Hepatocyte (in vitro differentiated cells): ENCODE data around the gene UNC5A. TPM values are rescaled to one million over a fixed set of nuclear protein-coding genes. Genes with fewer than 3 reads are reported as not detected.

ENCODE experiments used
- DNase-seq: peaks from one replicate; pipeline ENCODE4 v3.0.0-alpha.2; 2016; ENCODE audit warnings: low spot score
- H2AFZ ChIP-seq: fragments of 200-600 bp; sonication (generic); 2 replicates; pipeline ENCODE4 v1.6.0; 2016; ENCODE audit warnings: antibody characterized with exemption, mild to moderate bottlenecking
- H3K27ac ChIP-seq: fragments of 200-600 bp; sonication (generic); 2 replicates; pipeline ENCODE4 v1.5.1; 2016; ENCODE audit warnings: mild to moderate bottlenecking
- H3K27me3 ChIP-seq: fragments of 200-600 bp; sonication (generic); 2 replicates; pipeline ENCODE4 v1.6.1; 2016
- H3K36me3 ChIP-seq: fragments of 200-600 bp; sonication (generic); replicated peaks from 2 replicates; pipeline ENCODE4 v1.5.1; 2016; ENCODE audit warnings: low read depth; ENCODE audit not compliant: insufficient read depth
- H3K4me1 ChIP-seq: fragments of 200-600 bp; sonication (generic); 2 replicates; pipeline ENCODE4 v1.5.1; 2016; ENCODE audit warnings: mild to moderate bottlenecking, moderate library complexity; ENCODE audit not compliant: insufficient read depth
- H3K4me2 ChIP-seq: fragments of 200-600 bp; sonication (generic); 2 replicates; pipeline ENCODE4 v1.6.0; 2016
- H3K4me3 ChIP-seq: fragments of 200-600 bp; sonication (generic); 2 replicates; pipeline ENCODE4 v1.5.1; 2016; ENCODE audit warnings: mild to moderate bottlenecking
- H3K79me2 ChIP-seq: fragments of 200-600 bp; sonication (generic); 2 replicates; pipeline ENCODE4 v1.6.0; 2017; ENCODE audit warnings: mild to moderate bottlenecking
- H3K9me2 ChIP-seq: fragments of 200-600 bp; sonication (generic); replicated peaks from 2 replicates; pipeline ENCODE4 v1.6.0; 2017; ENCODE audit warnings: mild to moderate bottlenecking; ENCODE audit not compliant: insufficient read depth
- H3K9me3 ChIP-seq: fragments of 200-600 bp; sonication (generic); 2 replicates; pipeline ENCODE4 v1.5.1; 2016; ENCODE audit warnings: low read depth, mild to moderate bottlenecking
- H4K20me1 ChIP-seq: fragments of 200-600 bp; sonication (generic); 2 replicates; pipeline ENCODE4 v1.6.0; 2016; ENCODE audit warnings: mild to moderate bottlenecking; ENCODE audit not compliant: insufficient read depth, poor library complexity, severe bottlenecking
- EZH2 ChIP-seq: fragments of 200-600 bp; sonication (generic); IDR thresholded peaks from 2 replicates; pipeline ENCODE4 v1.6.1; 2016; ENCODE audit warnings: antibody characterized with exemption, mild to moderate bottlenecking, borderline replicate concordance
- EZH2phosphoT487 ChIP-seq: fragments of 200-600 bp; sonication (generic); IDR thresholded peaks from one replicate; pipeline ENCODE4 v1.6.1; 2018; ENCODE audit warnings: antibody characterized with exemption, mild to moderate bottlenecking, low read depth, moderate library complexity; ENCODE audit not compliant: unreplicated experiment, severe bottlenecking
- WGBS: methylation state at CpG from one replicate; pipeline ENCODE4 v1.1.6; 2016; ENCODE audit warnings: low lambda C conversion rate; ENCODE audit errors: missing lambda C conversion rate; 5-methylcytosine and 5-hydroxymethylcytosine counted together
- polyA plus RNA-seq: library from polyadenylated mRNA; unstranded; fragments of >200 nt; fragmentation: Nextera tagmentation; extraction: Ambion mirVana; gene quantifications from 2 replicates; pipeline ENCODE4 v1.2.1, GENCODE V29; 2016
- total RNA-seq: library from RNA; depleted of rRNA; stranded (reverse); fragments of >200 nt; gene quantifications from 2 replicates; pipeline ENCODE4 v1.2.3, GENCODE V29; 2014
- TF ChIP-seq, protein P1 (sequence below): fragments of 200-600 bp; sonication (generic); IDR thresholded peaks from 2 replicates; pipeline ENCODE4 v1.5.1; 2016; ENCODE audit warnings: antibody characterized with exemption, mild to moderate bottlenecking; ENCODE audit not compliant: poor library complexity

Gene UNC5A
- total and polyA plus RNA-seq, 2 experiments from 2014 or later: 0.10 to 1.1 TPM

DNA sequence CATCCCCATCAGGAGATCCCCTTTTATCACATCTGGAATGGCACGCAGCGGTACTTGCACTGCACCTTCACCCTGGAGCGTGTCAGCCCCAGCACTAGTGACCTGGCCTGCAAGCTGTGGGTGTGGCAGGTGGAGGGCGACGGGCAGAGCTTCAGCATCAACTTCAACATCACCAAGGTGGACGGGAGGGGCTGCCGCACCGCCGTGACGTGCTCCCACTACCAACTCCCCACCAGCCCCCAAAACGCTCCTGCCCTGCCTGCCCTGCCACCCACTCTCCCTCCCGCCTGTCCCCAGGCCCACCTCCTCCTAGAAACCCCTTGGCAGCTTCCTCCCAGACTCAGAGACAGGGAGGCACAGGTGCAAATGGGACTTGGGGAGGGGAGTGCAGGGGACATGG lies 68.1 kb downstream of the UNC5A start:
- no peaks in the 10 kb centered on the region for H3K4me1 ChIP-seq
- WGBS: 93% methylated on average over 8 of the region's 12 CpGs

DNA sequence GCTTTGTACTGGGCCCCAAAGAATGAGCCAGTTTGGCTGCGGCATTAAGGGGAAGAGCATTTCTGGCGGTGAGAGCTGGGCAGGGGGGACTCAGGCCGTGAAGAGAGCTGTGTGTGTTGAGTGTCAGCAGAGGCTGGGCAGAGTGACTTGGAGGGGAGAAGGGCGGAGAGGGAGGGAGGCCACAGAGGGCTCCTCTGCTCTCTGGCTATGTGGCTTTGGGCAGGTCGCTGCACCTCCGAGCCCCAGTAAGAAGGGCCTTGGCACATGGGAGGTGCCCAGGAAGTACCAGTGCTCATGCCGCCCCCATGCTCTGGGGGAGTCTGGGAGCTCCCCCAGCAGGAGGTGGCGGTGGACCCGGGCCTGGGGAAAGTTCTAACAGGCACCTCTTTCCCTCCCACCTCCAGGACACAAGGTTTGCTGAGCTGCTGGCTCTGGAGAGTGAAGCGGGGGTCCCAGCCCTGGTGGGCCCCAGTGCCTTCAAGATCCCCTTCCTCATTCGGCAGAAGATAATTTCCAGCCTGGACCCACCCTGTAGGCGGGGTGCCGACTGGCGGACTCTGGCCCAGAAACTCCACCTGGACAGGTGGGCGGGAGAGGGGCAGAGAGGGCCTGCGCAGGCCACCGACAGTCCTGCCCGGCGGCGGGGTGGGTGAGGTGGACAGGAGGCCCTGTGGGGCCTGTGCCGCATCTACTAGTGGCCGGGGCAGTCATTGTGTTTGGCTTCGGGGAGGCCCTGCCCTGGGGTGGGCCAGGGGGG lies 68.7 kb downstream of the UNC5A start:
- no peak overlapping the region for H3K4me2 ChIP-seq
- H4K20me1 ChIP-seq: no peaks in the 10 kb centered on the region
- no peak overlapping the region for H3K27ac ChIP-seq
- H3K4me3 ChIP-seq: no peak overlapping the region
- DNase-seq: no peak
- H3K4me1 ChIP-seq: no peaks in the 10 kb centered on the region
- no peaks in the 10 kb centered on the region for H3K79me2 ChIP-seq
- H3K9me2 ChIP-seq: no peaks in the 10 kb centered on the region
- WGBS: 88% methylated on average over 17 of the region's 23 CpGs
- H3K9me3 ChIP-seq: no peaks in the 10 kb centered on the region
- H3K27me3 ChIP-seq: peaks cover 3% of the 10 kb centered on the region
- TF ChIP-seq EZH2 (no peak), EZH2phosphoT487 (no peak)
- TF ChIP-seq, protein P1, sequence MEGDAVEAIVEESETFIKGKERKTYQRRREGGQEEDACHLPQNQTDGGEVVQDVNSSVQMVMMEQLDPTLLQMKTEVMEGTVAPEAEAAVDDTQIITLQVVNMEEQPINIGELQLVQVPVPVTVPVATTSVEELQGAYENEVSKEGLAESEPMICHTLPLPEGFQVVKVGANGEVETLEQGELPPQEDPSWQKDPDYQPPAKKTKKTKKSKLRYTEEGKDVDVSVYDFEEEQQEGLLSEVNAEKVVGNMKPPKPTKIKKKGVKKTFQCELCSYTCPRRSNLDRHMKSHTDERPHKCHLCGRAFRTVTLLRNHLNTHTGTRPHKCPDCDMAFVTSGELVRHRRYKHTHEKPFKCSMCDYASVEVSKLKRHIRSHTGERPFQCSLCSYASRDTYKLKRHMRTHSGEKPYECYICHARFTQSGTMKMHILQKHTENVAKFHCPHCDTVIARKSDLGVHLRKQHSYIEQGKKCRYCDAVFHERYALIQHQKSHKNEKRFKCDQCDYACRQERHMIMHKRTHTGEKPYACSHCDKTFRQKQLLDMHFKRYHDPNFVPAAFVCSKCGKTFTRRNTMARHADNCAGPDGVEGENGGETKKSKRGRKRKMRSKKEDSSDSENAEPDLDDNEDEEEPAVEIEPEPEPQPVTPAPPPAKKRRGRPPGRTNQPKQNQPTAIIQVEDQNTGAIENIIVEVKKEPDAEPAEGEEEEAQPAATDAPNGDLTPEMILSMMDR: no peak
- H3K36me3 ChIP-seq: no peaks in the 10 kb centered on the region
- H2AFZ ChIP-seq: no peak overlapping the region

More for the DNA sequence above, 68.1 kb downstream of the UNC5A start:
- no peak overlapping the region for H3K27ac ChIP-seq
- no peaks in the 10 kb centered on the region for H3K79me2 ChIP-seq
- TF ChIP-seq, protein P1: no peak
- TF ChIP-seq EZH2phosphoT487 (no peak), EZH2 (no peak)
- peaks cover 3% of the 10 kb centered on the region for H3K27me3 ChIP-seq
- H3K4me2 ChIP-seq: no peak overlapping the region
- H2AFZ ChIP-seq: no peak overlapping the region
- H4K20me1 ChIP-seq: no peaks in the 10 kb centered on the region
- no peak for DNase-seq
- H3K4me3 ChIP-seq: no peak overlapping the region
- no peaks in the 10 kb centered on the region for H3K36me3 ChIP-seq
- no peaks in the 10 kb centered on the region for H3K9me2 ChIP-seq
- H3K9me3 ChIP-seq: no peaks in the 10 kb centered on the region

DNA sequence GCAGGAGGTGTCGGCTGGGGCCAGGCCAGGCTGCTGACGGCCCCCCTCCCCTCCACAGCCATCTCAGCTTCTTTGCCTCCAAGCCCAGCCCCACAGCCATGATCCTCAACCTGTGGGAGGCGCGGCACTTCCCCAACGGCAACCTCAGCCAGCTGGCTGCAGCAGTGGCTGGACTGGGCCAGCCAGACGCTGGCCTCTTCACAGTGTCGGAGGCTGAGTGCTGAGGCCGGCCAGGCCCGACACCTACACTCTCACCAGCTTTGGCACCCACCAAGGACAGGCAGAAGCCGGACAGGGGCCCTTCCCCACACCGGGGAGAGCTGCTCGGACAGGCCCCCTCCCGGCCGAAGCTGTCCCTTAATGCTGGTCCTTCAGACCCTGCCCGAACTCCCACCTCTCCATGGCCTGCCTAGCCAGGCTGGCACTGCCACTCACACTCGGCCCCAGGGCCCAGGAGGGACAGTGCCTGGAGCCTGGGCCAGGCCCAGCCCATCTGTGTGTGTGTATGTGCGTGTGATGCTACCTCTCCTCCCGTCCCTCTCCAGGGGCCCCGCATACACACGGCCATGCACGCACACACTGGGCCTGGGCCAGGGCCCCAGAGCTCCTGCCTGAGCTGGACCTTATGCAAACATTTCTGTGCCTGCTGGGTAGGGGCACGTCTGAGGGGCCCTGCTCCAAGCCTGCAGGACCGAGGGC lies 69.5 kb downstream of the UNC5A start:
- Histone ChIP-seq H3K27ac (no peak overlapping the region), H3K9me2 (no peaks in the 10 kb centered on the region), H3K4me1 (no peaks in the 10 kb centered on the region), H3K9me3 (no peaks in the 10 kb centered on the region), H3K27me3 (peaks cover 3% of the 10 kb centered on the region), H2AFZ (no peak overlapping the region), H3K79me2 (no peaks in the 10 kb centered on the region), H3K4me2 (no peak overlapping the region), H3K36me3 (no peaks in the 10 kb centered on the region), H4K20me1 (no peaks in the 10 kb centered on the region), H3K4me3 (no peak overlapping the region)
- WGBS: 88% methylated on average over 21 of the region's 23 CpGs
- no peak for DNase-seq
- TF ChIP-seq EZH2: no peak
- TF ChIP-seq, protein P1: no peak
- no peak for TF ChIP-seq EZH2phosphoT487
